Tibial nerve (tissue), 4 donors: Measurements from ENCODE around the gene CHMP4B. TPM values are rescaled to one million over a fixed set of nuclear protein-coding genes. Genes with fewer than 3 reads are reported as not detected.

ENCODE experiments used
- DNase-seq, 2 donors: peaks; one replicate each; pipeline ENCODE4 v3.0.0-alpha.2; 2019; ENCODE audit warnings: low spot score in 2 of 2
- H3K27ac ChIP-seq, 4 donors: fragments of 200-600 bp; sonication (generic) in 3 of 4; one replicate each; pipeline ENCODE4 v1.5.1; 2017 to 2019; ENCODE audit warnings: mild to moderate bottlenecking in 1 of 4
- H3K27me3 ChIP-seq, 2 donors: fragments of 200-600 bp; sonication (generic) in 1 of 2; one replicate each; pipeline versions ENCODE4 v1.5.1 to v1.6.0; 2017 to 2019
- H3K36me3 ChIP-seq, 3 donors: fragments of 200-600 bp; sonication (generic); one replicate each; pipeline ENCODE4 v1.5.1; 2018 to 2019
- H3K4me1 ChIP-seq, 4 donors: fragments of 200-600 bp; sonication (generic) in 3 of 4; one replicate each; pipeline ENCODE4 v1.5.1; 2017 to 2019
- H3K4me3 ChIP-seq, 4 donors: fragments of 200-600 bp; sonication (generic) in 3 of 4; one replicate each; pipeline ENCODE4 v1.5.1; 2017 to 2019; ENCODE audit warnings: mild to moderate bottlenecking in 1 of 4, moderate library complexity in 1 of 4
- H3K9me3 ChIP-seq, 4 donors: fragments of 200-600 bp; sonication (generic) in 3 of 4; one replicate each; pipeline ENCODE4 v1.5.1; 2017 to 2019
- EP300 ChIP-seq, 2 donors: sonication (generic); formaldehyde crosslinking; IDR thresholded peaks; one replicate each; pipeline ENCODE4 v1.6.1; 2017; ENCODE audit warnings: antibody characterized with exemption in 2 of 2, mild to moderate bottlenecking in 1 of 2
- POLR2A ChIP-seq, 2 donors: fragments of 450-650 bp; IDR thresholded peaks; one replicate each; pipeline ENCODE4 v1.6.1; 2017; ENCODE audit warnings: antibody characterized with exemption in 2 of 2, mild to moderate bottlenecking in 2 of 2, moderate library complexity in 2 of 2
- WGBS, 2 donors: methylation state at CpG; one replicate each; pipeline ENCODE4 v1.1.5; 2018; 5-methylcytosine and 5-hydroxymethylcytosine counted together
- total RNA-seq, 4 donors: library from RNA; depleted of rRNA; stranded (reverse); fragments of >200 nt; gene quantifications; one replicate each; pipeline ENCODE4 v1.1.0, GENCODE V29; 2016
- TF ChIP-seq, protein P1 (sequence below), 5 experiments: fragments of 200-600 bp in 3 of 5; fragments of 450-650 bp in 2 of 5; sonication (generic) in 3 of 5; IDR thresholded peaks; one replicate each; pipeline ENCODE4 v1.5.1; 2016 to 2019; ENCODE audit warnings: antibody characterized with exemption in 5 of 5, mild to moderate bottlenecking in 3 of 5, moderate library complexity in 2 of 5

CHMP4B gene
- total RNA-seq, 4 donors from 2014 or later: 72.0 to 93.1 (median 78.9) TPM

DNA sequence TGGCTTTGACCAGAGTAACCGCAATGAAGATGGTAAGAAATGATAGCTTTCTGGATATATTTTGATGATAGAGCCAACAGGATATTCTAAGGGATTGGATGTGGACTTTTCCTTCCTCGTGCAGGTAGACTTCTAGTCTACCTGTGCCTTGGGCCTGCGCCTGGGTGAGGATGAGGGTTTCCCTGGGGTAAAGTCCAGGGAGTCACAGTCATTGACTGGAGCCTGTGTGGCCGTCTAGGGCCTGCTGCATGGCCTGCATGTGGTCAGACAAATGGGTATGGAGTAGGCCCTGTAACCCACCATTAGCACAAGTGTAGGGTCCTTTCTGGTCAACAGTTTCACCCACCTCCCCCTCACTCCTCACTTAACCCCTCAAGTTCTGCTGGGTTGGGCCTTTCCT lies 12.7 kb upstream of the CHMP4B start:
- no peaks in the 10 kb centered on the region for H3K27me3 ChIP-seq
- H3K27ac ChIP-seq: no peak overlapping the region
- 79 to 88% methylated on average over 4 of the region's 4 CpGs for WGBS, 2 donors
- no peak for DNase-seq
- no peaks in the 10 kb centered on the region for H3K4me1 ChIP-seq
- TF ChIP-seq EP300 (IDR thresholded peaks at IDR 0.05): no peak
- TF ChIP-seq, protein P1, sequence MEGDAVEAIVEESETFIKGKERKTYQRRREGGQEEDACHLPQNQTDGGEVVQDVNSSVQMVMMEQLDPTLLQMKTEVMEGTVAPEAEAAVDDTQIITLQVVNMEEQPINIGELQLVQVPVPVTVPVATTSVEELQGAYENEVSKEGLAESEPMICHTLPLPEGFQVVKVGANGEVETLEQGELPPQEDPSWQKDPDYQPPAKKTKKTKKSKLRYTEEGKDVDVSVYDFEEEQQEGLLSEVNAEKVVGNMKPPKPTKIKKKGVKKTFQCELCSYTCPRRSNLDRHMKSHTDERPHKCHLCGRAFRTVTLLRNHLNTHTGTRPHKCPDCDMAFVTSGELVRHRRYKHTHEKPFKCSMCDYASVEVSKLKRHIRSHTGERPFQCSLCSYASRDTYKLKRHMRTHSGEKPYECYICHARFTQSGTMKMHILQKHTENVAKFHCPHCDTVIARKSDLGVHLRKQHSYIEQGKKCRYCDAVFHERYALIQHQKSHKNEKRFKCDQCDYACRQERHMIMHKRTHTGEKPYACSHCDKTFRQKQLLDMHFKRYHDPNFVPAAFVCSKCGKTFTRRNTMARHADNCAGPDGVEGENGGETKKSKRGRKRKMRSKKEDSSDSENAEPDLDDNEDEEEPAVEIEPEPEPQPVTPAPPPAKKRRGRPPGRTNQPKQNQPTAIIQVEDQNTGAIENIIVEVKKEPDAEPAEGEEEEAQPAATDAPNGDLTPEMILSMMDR (IDR thresholded peaks at IDR 0.05): no peak
- TF ChIP-seq POLR2A (IDR thresholded peaks at IDR 0.05): no peak
- no peaks in the 10 kb centered on the region for H3K9me3 ChIP-seq
- no peak overlapping the region for H3K4me3 ChIP-seq
- no peaks in the 10 kb centered on the region for H3K36me3 ChIP-seq

DNA sequence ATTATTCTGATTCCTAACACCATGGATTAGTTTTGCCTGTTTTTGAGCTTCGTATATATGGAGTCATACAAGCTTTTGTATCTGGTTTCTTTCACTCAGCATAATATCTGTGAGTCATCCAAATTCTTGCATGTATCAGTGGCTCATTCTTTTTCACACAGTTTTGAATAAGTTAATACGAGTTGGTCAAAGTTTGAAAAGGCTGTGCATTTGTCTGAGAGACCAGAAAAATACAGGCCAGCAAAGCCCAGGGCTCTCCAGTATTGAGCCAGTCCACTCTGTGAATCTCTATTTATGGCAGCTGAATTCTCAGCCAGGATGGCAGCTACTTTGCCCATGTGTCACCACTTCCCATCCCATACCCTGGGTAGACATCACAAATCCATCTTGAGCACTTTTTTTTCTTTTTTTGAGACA lies 7.2 kb upstream of the CHMP4B start:
- H3K4me3 ChIP-seq: no peak overlapping the region
- peak overlapping the region in 2 of 4 donors; percentile 2 to 80 for H3K27ac ChIP-seq
- H3K36me3 ChIP-seq: no peaks in the 10 kb centered on the region
- WGBS, 2 donors: 35 to 46% methylated on average over 2 of the region's 2 CpGs
- TF ChIP-seq POLR2A (IDR thresholded peaks at IDR 0.05) (no peak), EP300 (IDR thresholded peaks at IDR 0.05) (no peak)
- TF ChIP-seq, protein P1 (IDR thresholded peaks at IDR 0.05): no peak
- H3K4me1 ChIP-seq: peaks cover 0 to 6% (median 0%) of the 10 kb centered on the region in 4 donors
- no peak for DNase-seq
- H3K27me3 ChIP-seq: no peaks in the 10 kb centered on the region
- no peaks in the 10 kb centered on the region for H3K9me3 ChIP-seq

DNA sequence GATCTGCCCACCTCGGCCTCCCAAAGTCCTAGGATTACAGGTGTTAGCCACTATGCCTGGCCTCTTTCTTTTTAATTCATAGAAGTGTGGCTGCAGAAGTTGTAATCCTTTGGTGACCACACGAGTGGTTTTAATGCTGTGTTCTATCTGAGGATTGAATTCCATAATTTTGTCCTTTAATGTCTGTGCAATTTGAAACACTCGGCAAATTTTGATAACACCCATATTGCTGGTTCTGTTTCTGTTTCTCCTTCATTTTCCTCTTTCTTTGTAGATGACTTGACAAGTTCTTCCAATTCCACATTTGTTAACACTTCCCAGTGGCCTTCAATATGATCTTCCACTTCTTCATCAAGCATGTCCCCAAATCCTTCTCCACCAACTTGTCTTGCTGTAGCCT lies 2.8 kb upstream of the CHMP4B start:
- H3K9me3 ChIP-seq: no peaks in the 10 kb centered on the region
- no peak overlapping the region for H3K4me3 ChIP-seq
- no peaks in the 10 kb centered on the region for H3K27me3 ChIP-seq
- H3K4me1 ChIP-seq: peaks cover 0 to 25% (median 5%) of the 10 kb centered on the region in 4 donors
- 85 to 95% methylated on average over 3 of the region's 3 CpGs for WGBS, 2 donors
- TF ChIP-seq, protein P1 (IDR thresholded peaks at IDR 0.05): no peak
- no peak for TF ChIP-seq EP300 (IDR thresholded peaks at IDR 0.05)
- TF ChIP-seq POLR2A (IDR thresholded peaks at IDR 0.05): no peak
- DNase-seq: no peak
- H3K27ac ChIP-seq: no peak overlapping the region
- H3K36me3 ChIP-seq: no peaks in the 10 kb centered on the region

DNA sequence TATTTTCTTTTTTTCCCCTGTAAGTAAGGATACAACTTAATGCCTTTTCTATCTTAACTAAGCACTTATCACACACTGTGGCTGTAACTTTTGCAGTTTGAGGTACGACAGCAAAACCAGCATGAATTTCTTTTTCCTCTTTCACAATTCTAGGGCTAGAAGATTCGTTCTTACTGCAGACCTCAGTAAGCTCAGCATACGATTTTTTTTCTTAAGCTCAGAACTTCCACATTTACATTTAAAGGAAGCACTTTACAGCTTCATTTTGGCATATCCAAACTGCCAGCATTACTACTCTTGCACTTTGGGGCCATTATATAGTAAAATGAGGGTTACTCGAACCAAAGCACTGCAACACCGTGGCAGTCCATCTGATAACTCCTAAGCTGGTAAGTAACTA lies 889 bp upstream of the CHMP4B start:
- WGBS, 2 donors: 58 to 60% methylated on average over 5 of the region's 5 CpGs
- no peak for TF ChIP-seq EP300 (IDR thresholded peaks at IDR 0.05)
- no peak for TF ChIP-seq POLR2A (IDR thresholded peaks at IDR 0.05)
- TF ChIP-seq, protein P1 (IDR thresholded peaks at IDR 0.05): no peak

DNA sequence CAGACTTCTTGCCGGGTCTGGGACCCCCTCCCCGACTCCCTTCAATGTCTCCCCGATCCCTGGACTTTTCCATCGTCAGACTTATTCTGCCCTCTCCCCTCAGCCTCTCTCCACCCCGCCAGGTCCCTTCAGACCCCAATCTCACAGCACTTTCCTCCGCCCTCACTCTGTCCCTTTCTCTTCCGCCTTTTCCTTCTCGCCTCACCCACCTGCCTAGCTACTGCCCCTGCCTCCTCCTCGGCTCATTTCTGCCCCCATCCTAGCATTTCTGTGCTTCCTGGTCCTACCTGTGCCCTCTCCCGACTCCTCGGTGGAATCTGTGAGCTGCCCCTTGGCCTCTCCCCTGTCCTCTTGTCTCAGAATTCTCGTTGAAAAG lies 616 bp downstream of the CHMP4B start:
- no peak for DNase-seq
- Histone ChIP-seq H3K36me3 (no peaks in the 10 kb centered on the region), H3K4me3 (peak overlapping the region; percentile 70 to 93 (median 80)), H3K27ac (peak overlapping the region; percentile 82 to 97 (median 90)), H3K4me1 (peaks cover 0 to 43% (median 14%) of the 10 kb centered on the region in 4 donors), H3K9me3 (no peaks in the 10 kb centered on the region), H3K27me3 (no peaks in the 10 kb centered on the region)
- WGBS, 2 donors: 1% methylated on average over 12 of the region's 12 CpGs
- no peak for TF ChIP-seq POLR2A (IDR thresholded peaks at IDR 0.05)

More for the DNA sequence above, 889 bp upstream of the CHMP4B start:
- H3K4me1 ChIP-seq: peaks cover 0 to 39% (median 14%) of the 10 kb centered on the region in 4 donors
- no peak for DNase-seq
- H3K27me3 ChIP-seq: no peaks in the 10 kb centered on the region
- H3K27ac ChIP-seq: no peak overlapping the region
- H3K9me3 ChIP-seq: no peaks in the 10 kb centered on the region
- H3K36me3 ChIP-seq: no peaks in the 10 kb centered on the region
- H3K4me3 ChIP-seq: no peak overlapping the region
